IMR-90 (cell line): ENCODE results near the gene HNRNPM. TPM values are rescaled to one million over a fixed set of nuclear protein-coding genes. Genes with fewer than 3 reads are reported as not detected.
A peak's percentile ranks its signal among the peaks of the same experiment; 100 is the strongest.

ENCODE experiments used
- ATAC-seq: fragments of 200-7000 bp; cut with Tn5 transposase; 2 replicates; pipeline ENCODE4 v1.9.1; 2020; ENCODE audit warnings: low read depth, mild to moderate bottlenecking, moderate library complexity
- BruUV-seq: library from RNA; stranded (reverse); fragments of 400-500 nt; replicated peaks from 2 replicates; lab custom pipeline; 2021; lab: Mats Ljungman, UMichigan
- CTCF ChIA-PET: fragments of 300-600 bp; formaldehyde crosslinking; extraction: SDS; loops from one replicate; lab custom pipeline; 2021; ENCODE audit warnings: antibody characterized with exemption; lab: Yijun Ruan, JAX
- POLR2A ChIA-PET: fragments of 300-600 bp; sonication (Branson Sonifier 250); formaldehyde crosslinking; loops from one replicate; lab custom pipeline; 2022; ENCODE audit warnings: antibody characterized with exemption; ENCODE audit not compliant: unreplicated experiment; lab: Charles Lee
- DNase-seq: peaks from one replicate; pipeline ENCODE4 v3.0.0; 2013
- H2AFZ ChIP-seq: replicated peaks from 2 replicates; pipeline ENCODE3; 2013; ENCODE audit warnings: low read length, mild to moderate bottlenecking; ENCODE audit not compliant: poor library complexity
- H2AK5ac ChIP-seq: 2 replicates; pipeline ENCODE4 v1.6.1; 2013; ENCODE audit warnings: low read depth, low read length, inconsistent platforms
- H2AK9ac ChIP-seq: replicated peaks from 2 replicates; pipeline ENCODE3; 2013; ENCODE audit warnings: mild to moderate bottlenecking, low read depth, low read length, moderate library complexity; ENCODE audit not compliant: poor library complexity
- H2BK120ac ChIP-seq: 2 replicates; pipeline ENCODE4 v1.6.1; 2013; ENCODE audit warnings: low read depth, low read length, inconsistent platforms
- H2BK15ac ChIP-seq: 3 replicates; pipeline ENCODE4 v1.6.1; 2013; ENCODE audit warnings: low read depth, low read length, inconsistent platforms
- H2BK20ac ChIP-seq: 2 replicates; pipeline ENCODE4 v1.6.1; 2013; ENCODE audit warnings: low read depth, mild to moderate bottlenecking, inconsistent platforms, low read length, moderate library complexity
- H2BK5ac ChIP-seq: 2 replicates; pipeline ENCODE4 v1.6.1; 2013; ENCODE audit warnings: mild to moderate bottlenecking, low read depth, low read length, inconsistent platforms; ENCODE audit not compliant: poor library complexity, severe bottlenecking
- H3K14ac ChIP-seq: replicated peaks from 2 replicates; pipeline ENCODE4 v1.6.1; 2013; ENCODE audit warnings: low read depth, low read length, inconsistent platforms
- H3K18ac ChIP-seq: 2 replicates; pipeline ENCODE4 v1.6.1; 2013; ENCODE audit warnings: low read depth, low read length, control low read depth
- H3K23ac ChIP-seq: 2 replicates; pipeline ENCODE4 v1.6.1; 2013; ENCODE audit warnings: low read depth, low read length, inconsistent platforms
- H3K27ac ChIP-seq: 2 replicates; pipeline ENCODE4 v1.5.1; 2013; ENCODE audit warnings: mild to moderate bottlenecking, control low read depth, low read length; ENCODE audit not compliant: insufficient read depth
- H3K27me3 ChIP-seq: 2 replicates; pipeline ENCODE4 v1.6.1; 2013; ENCODE audit warnings: low read length; ENCODE audit not compliant: control insufficient read depth, insufficient read depth
- H3K36me3 ChIP-seq: 2 replicates; pipeline ENCODE4 v1.6.1; 2013; ENCODE audit warnings: low read length, mixed read lengths; ENCODE audit not compliant: control insufficient read depth, insufficient read depth
- H3K4ac ChIP-seq: 2 replicates; pipeline ENCODE4 v1.6.1; 2013; ENCODE audit warnings: low read depth, low read length, inconsistent platforms
- H3K4me1 ChIP-seq: 2 replicates; pipeline ENCODE4 v1.6.1; 2013; ENCODE audit warnings: low read length, mixed read lengths; ENCODE audit not compliant: control insufficient read depth, insufficient read depth
- H3K4me2 ChIP-seq: 2 replicates; pipeline ENCODE4 v1.6.1; 2013; ENCODE audit warnings: low read depth, mild to moderate bottlenecking, control low read depth, low read length, moderate library complexity
- H3K4me3 ChIP-seq: 2 replicates; pipeline ENCODE4 v1.5.1; 2013; ENCODE audit warnings: low read depth, mild to moderate bottlenecking, control low read depth, low read length, moderate library complexity; ENCODE audit not compliant: insufficient read depth
- H3K56ac ChIP-seq: 2 replicates; pipeline ENCODE4 v1.6.1; 2013; ENCODE audit warnings: low read length, inconsistent platforms; ENCODE audit not compliant: insufficient read depth; ENCODE audit errors: extremely low read depth
- H3K79me1 ChIP-seq, 2 experiments: 2 replicates each; pipeline ENCODE4 v1.6.1; 2013; ENCODE audit warnings: low read length in 2 of 2, inconsistent platforms in 1 of 2, low read depth in 1 of 2
- H3K9ac ChIP-seq: 2 replicates; pipeline ENCODE4 v1.6.1; 2013; ENCODE audit warnings: low read depth, low read length, control low read depth
- H3K9me1 ChIP-seq: 2 replicates; pipeline ENCODE4 v1.6.1; 2013; ENCODE audit warnings: low read length, inconsistent platforms; ENCODE audit not compliant: insufficient read depth
- H3K9me3 ChIP-seq: 2 replicates; pipeline ENCODE4 v1.6.1; 2013; ENCODE audit warnings: low read length; ENCODE audit not compliant: control insufficient read depth, insufficient read depth
- H4K20me1 ChIP-seq: 2 replicates; pipeline ENCODE4 v1.6.1; 2013; ENCODE audit warnings: low read length, inconsistent platforms; ENCODE audit not compliant: insufficient read depth
- H4K5ac ChIP-seq: 2 replicates; pipeline ENCODE4 v1.6.1; 2013; ENCODE audit warnings: mild to moderate bottlenecking, low read depth, low read length, control low read depth
- H4K8ac ChIP-seq, 2 experiments: 2 replicates each; pipeline ENCODE4 v1.6.1; 2013; ENCODE audit warnings: low read depth in 2 of 2, low read length in 2 of 2, control low read depth in 1 of 2, inconsistent platforms in 1 of 2
- H4K91ac ChIP-seq: 2 replicates; pipeline ENCODE4 v1.6.1; 2013; ENCODE audit warnings: low read depth, low read length, inconsistent platforms; ENCODE audit not compliant: insufficient read depth
- BHLHE40 ChIP-seq: fragments of 150-350 bp; IDR thresholded peaks from 2 replicates; pipeline ENCODE4 v1.6.1; 2016; ENCODE audit warnings: mild to moderate bottlenecking, low read depth, low read length
- CEBPB ChIP-seq: IDR thresholded peaks from 2 replicates; pipeline ENCODE4 v1.6.1; 2012; ENCODE audit warnings: low read depth, low read length, improper control_type of control experiment
- CHD1 ChIP-seq: IDR thresholded peaks from 2 replicates; pipeline ENCODE4 v1.6.1; 2012; ENCODE audit warnings: low read depth, low read length, improper control_type of control experiment
- CTCF ChIP-seq: conservative IDR thresholded peaks from 2 replicates; pipeline ENCODE4 v1.5.1; 2012; ENCODE audit warnings: mild to moderate bottlenecking, low read depth, low read length, improper control_type of control experiment
- FOS ChIP-seq: fragments of 150-350 bp; IDR thresholded peaks from 2 replicates; pipeline ENCODE4 v1.6.1; 2016; ENCODE audit warnings: low read depth, low read length
- MAZ ChIP-seq: IDR thresholded peaks from 2 replicates; pipeline ENCODE4 v1.6.1; 2012; ENCODE audit warnings: low read depth, mild to moderate bottlenecking, low read length, improper control_type of control experiment, moderate library complexity, borderline replicate concordance
- MXI1 ChIP-seq: IDR thresholded peaks from 2 replicates; pipeline ENCODE4 v1.6.1; 2012; ENCODE audit warnings: low read depth, mild to moderate bottlenecking, low read length, moderate library complexity, borderline replicate concordance
- NFE2L2 ChIP-seq: fragments of 150-350 bp; IDR thresholded peaks from 2 replicates; pipeline ENCODE4 v1.6.1; 2016; ENCODE audit warnings: low read depth, mild to moderate bottlenecking, low read length
- POLR2A ChIP-seq: IDR thresholded peaks from 2 replicates; pipeline ENCODE4 v1.6.1; 2012; ENCODE audit warnings: mild to moderate bottlenecking, low read depth, low read length
- RAD21 ChIP-seq: IDR thresholded peaks from 2 replicates; pipeline ENCODE4 v1.6.1; 2012; ENCODE audit warnings: low read length, improper control_type of control experiment
- SMC3 ChIP-seq: fragments of 150-350 bp; IDR thresholded peaks from 2 replicates; pipeline ENCODE4 v1.6.1; 2016; ENCODE audit warnings: low read depth, mild to moderate bottlenecking, antibody characterized with exemption, low read length, moderate library complexity
- USF2 ChIP-seq: fragments of 150-350 bp; IDR thresholded peaks from 2 replicates; pipeline ENCODE4 v1.6.1; 2017; ENCODE audit warnings: mild to moderate bottlenecking, antibody characterized with exemption, low read length, low read depth
- WGBS, 2 experiments: methylation state at CpG; one replicate each; pipeline versions ENCODE4 v1.1.5 to v1.1.7; 2013; ENCODE audit warnings: missing lambda C conversion rate in 2 of 2; ENCODE audit not compliant: insufficient read length in 1 of 2; ENCODE audit errors: extremely low coverage in 2 of 2; 5-methylcytosine and 5-hydroxymethylcytosine counted together
- dilution Hi-C: fragments of 300-500 bp; cut with HindIII; formaldehyde crosslinking; loops from one replicate; pipeline ENCODE4 v1.14.3; 2018; ENCODE audit warnings: low sequenced_read_pairs; ENCODE audit not compliant: unreplicated experiment
- in situ Hi-C: fragments of 300-500 bp; cut with MboI; formaldehyde crosslinking; loops from 3 replicates; pipeline ENCODE4 v1.14.3; 2019; ENCODE audit warnings: low sequenced_read_pairs, inconsistent platforms, mixed read lengths
- intact Hi-C: fragments of 100-400 bp; cut with micrococcal nuclease; formaldehyde crosslinking; loops from 2 replicates; pipeline ENCODE4 v1.10.0; 2022
- polyA plus RNA-seq, 3 experiments: library from polyadenylated mRNA; depleted of rRNA; stranded (reverse); fragments of >200 nt; gene quantifications; 2 replicates each; pipeline ENCODE4 v1.2.3, GENCODE V29; 2012; ENCODE audit warnings: low replicate concordance in 1 of 3
- total RNA-seq: library from RNA; depleted of rRNA; stranded (reverse); fragments of >200 nt; gene quantifications from 2 replicates; pipeline ENCODE4 v1.2.3, GENCODE V29; 2012

Gene HNRNPM
- total and polyA plus RNA-seq, 2 of the 4 experiments (the other 2 are of a cell fraction) = 75.6 to 197 TPM

GRCh38 chr19:8500158-8500557 lies 55.4 kb downstream of the HNRNPM start:
- in situ Hi-C loops = no loop called here

More at GRCh38 chr19:8500158-8500557, 55.4 kb downstream of the HNRNPM start:
- Histone ChIP-seq H4K20me1 (no peaks in the 10 kb centered on the region), H3K14ac (no peak overlapping the region), H3K9me1 (peaks cover 3% of the 10 kb centered on the region; the same call in 1 of the 2 replicates), H3K36me3 (no peaks in the 10 kb centered on the region), H3K4me1 (no peaks in the 10 kb centered on the region; the same call in 1 of the 2 replicates), H2BK15ac (no peak overlapping the region), H3K4ac (no peak overlapping the region), H4K5ac (no peak overlapping the region), H2BK20ac (no peak overlapping the region), H3K4me2 (no peak overlapping the region), H2AFZ (peak overlapping the region; percentile 51), H3K27ac (no peak overlapping the region), H3K27me3 (no peaks in the 10 kb centered on the region), H3K9me3 (no peaks in the 10 kb centered on the region), H2AK9ac (peak overlapping the region; percentile 5), H3K9ac (no peak overlapping the region), H2AK5ac (no peak overlapping the region), H3K18ac (no peak overlapping the region), H4K8ac (no peak overlapping the region), H2BK120ac (no peak overlapping the region), H3K56ac (no peak overlapping the region), H2BK5ac (no peak overlapping the region), H4K91ac (no peak overlapping the region), H3K4me3 (no peak overlapping the region), H3K79me1 (no peaks in the 10 kb centered on the region), H3K23ac (no peak overlapping the region)
- TF ChIP-seq RAD21 (no peak), MXI1 (no peak), MAZ (no peak), CHD1 (no peak), FOS (no peak), CEBPB (no peak), NFE2L2 (no peak), BHLHE40 (no peak), POLR2A (no peak), USF2 (no peak), CTCF (no peak), SMC3 (no peak)
- POLR2A ChIA-PET = interaction anchor here (0.6 kb wide), 1 partner anchor 14 kb away, joined by 4 read pairs; the partner anchor contains the start of gene ZNF414
- intact Hi-C loops (no loop called here), dilution Hi-C loops (no loop called here)
- 47% methylated on average over 3 of the region's 7 CpGs; no CpG with 5 or more reads in 1 of the 2 experiments for WGBS, 2 experiments
- BruUV-seq = no TSS peak
- CTCF ChIA-PET = interaction anchor here (0.5 kb wide), 1 partner anchor 234 kb away, joined by 3 read pairs; no protein-coding TSS in a partner anchor
- ATAC-seq (peak; percentile 24), DNase-seq (no peak)
